NCI-H345 treated with DMSO at 0.1 percent for 48 hours (cell line): Measurements from ENCODE around the gene FKBP15.
"Not testable (repeated sequence)": the region's sequence is repeated elsewhere in the genome, so short reads cannot be mapped to it uniquely, and the experiment has no call there.

Experiments
- DNase-seq: peaks from one replicate; lab custom pipeline; 2025; ENCODE audit not compliant: unreplicated experiment; lab: John Stamatoyannopoulos, UW

FKBP15 gene

GRCh38 chr9:113148781-113149510, 72.1 kb downstream of the FKBP15 start:
- no peak for DNase-seq

- DNase-seq, result no peak
Measured at GRCh38 chr9:113148372-113148705, 72.7 kb downstream of the FKBP15 start.

GRCh38 chr9:113143432-113144227, 77.4 kb downstream of the FKBP15 start:
- DNase-seq, result no peak

GRCh38 chr9:113140896-113141295, 80.2 kb downstream of the FKBP15 start:
- not testable (repeated sequence) for DNase-seq

- DNase-seq, result no peak
Measured at GRCh38 chr9:113139953-113140352, 81.1 kb downstream of the FKBP15 start.

- DNase-seq, result no peak
Measured at GRCh38 chr9:113139225-113139829, 81.8 kb downstream of the FKBP15 start.

- no peak for DNase-seq
Measured at GRCh38 chr9:113138760-113139159, 82.3 kb downstream of the FKBP15 start.

- no peak for DNase-seq
Measured at GRCh38 chr9:113137196-113138168, 83.6 kb downstream of the FKBP15 start.

- DNase-seq, result no peak
Measured at GRCh38 chr9:113131689-113132151, 89.4 kb downstream of the FKBP15 start.

GRCh38 chr9:113129884-113130283, 91.2 kb downstream of the FKBP15 start:
- DNase-seq, result no peak

GRCh38 chr9:113129466-113129865, 91.6 kb downstream of the FKBP15 start:
- no peak for DNase-seq

GRCh38 chr9:113125386-113126035, 95.6 kb downstream of the FKBP15 start:
- DNase-seq, result no peak

- not testable (repeated sequence) for DNase-seq
Measured at GRCh38 chr9:113118829-113119228, 102.2 kb downstream of the FKBP15 start.
